GM20431 (cell line): ENCODE results near the gene ACTN1.
"Not testable (repeated sequence)": the region's sequence is repeated elsewhere in the genome, so short reads cannot be mapped to it uniquely, and the experiment has no call there.

Experiments used
- in situ Hi-C: fragments of 300-500 bp; cut with MseI, MboI; formaldehyde crosslinking; loops from one replicate; pipeline ENCODE4 v1.15.0; 2020; ENCODE audit warnings: low sequenced_read_pairs; ENCODE audit not compliant: unreplicated experiment

The ACTN1 gene

GRCh38 chr14:68979021-68979721 lies at the start of gene ACTN1:
ACTN1 (minus strand) TSS chr14:68979302; CDS start chr14:68979056, 246 bp downstream.
- in situ Hi-C loops: no loop called here

GRCh38 chr14:69027242-69027913 lies 48.3 kb upstream of the ACTN1 start:
- in situ Hi-C loops: no loop called here

GRCh38 chr14:69023035-69023434 lies 43.9 kb upstream of the ACTN1 start:
- in situ Hi-C loops: no loop called here

GRCh38 chr14:69022093-69022492 lies 43.0 kb upstream of the ACTN1 start:
- in situ Hi-C loops: not testable (repeated sequence)

- in situ Hi-C loops: no loop called here
Observed at GRCh38 chr14:69017706-69018105, 38.6 kb upstream of the ACTN1 start.

- in situ Hi-C loops: no loop called here
Observed at GRCh38 chr14:69014829-69015259, 35.7 kb upstream of the ACTN1 start.

GRCh38 chr14:69013943-69014782 lies 35.1 kb upstream of the ACTN1 start:
- in situ Hi-C loops: no loop called here

- in situ Hi-C loops: no loop called here
Observed at GRCh38 chr14:69012256-69012953, 33.3 kb upstream of the ACTN1 start.

- in situ Hi-C loops: no loop called here
Observed at GRCh38 chr14:69010648-69011047, 31.5 kb upstream of the ACTN1 start.

GRCh38 chr14:69008421-69008884 lies 29.4 kb upstream of the ACTN1 start:
- in situ Hi-C loops: no loop called here

GRCh38 chr14:69006346-69006745 lies 27.2 kb upstream of the ACTN1 start:
- in situ Hi-C loops: no loop called here

- in situ Hi-C loops: no loop called here
Observed at GRCh38 chr14:69005432-69006148, 26.5 kb upstream of the ACTN1 start.

- in situ Hi-C loops: no loop called here
Observed at GRCh38 chr14:69004731-69005431, 25.8 kb upstream of the ACTN1 start.

GRCh38 chr14:69003626-69004025 lies 24.5 kb upstream of the ACTN1 start:
- in situ Hi-C loops: no loop called here

GRCh38 chr14:69002069-69002468 lies 23.0 kb upstream of the ACTN1 start:
- in situ Hi-C loops: no loop called here

GRCh38 chr14:69001375-69001774 lies 22.3 kb upstream of the ACTN1 start:
- in situ Hi-C loops: no loop called here

- in situ Hi-C loops: no loop called here
Observed at GRCh38 chr14:68998062-68998461, 19.0 kb upstream of the ACTN1 start.

GRCh38 chr14:68995731-68996130 lies 16.6 kb upstream of the ACTN1 start:
- in situ Hi-C loops: no loop called here

- in situ Hi-C loops: no loop called here
Observed at GRCh38 chr14:68994056-68994455, 15.0 kb upstream of the ACTN1 start.
